Endothelial cell of umbilical vein (primary cell): ENCODE results near the gene MAP2K1. TPM values are rescaled to one million over a fixed set of nuclear protein-coding genes. Genes with fewer than 3 reads are reported as not detected.

Source experiments
- BruUV-seq: library from RNA; stranded (reverse); fragments of 400-500 nt; replicated peaks from 2 replicates; lab custom pipeline; 2021; lab: Mats Ljungman, UMichigan
- CTCF ChIA-PET: fragments of 300-600, 350-600 bp; sonication (Branson Sonifier 250); formaldehyde crosslinking; loops from one replicate; lab custom pipeline; 2021; ENCODE audit warnings: antibody characterized with exemption, inconsistent platforms; lab: Charles Lee
- POLR2A ChIA-PET: fragments of 300-600, 350-600 bp; sonication (Branson Sonifier 250); formaldehyde crosslinking; loops from one replicate; lab custom pipeline; 2021; ENCODE audit warnings: antibody characterized with exemption, inconsistent platforms; lab: Charles Lee
- DNase-seq: peaks from one replicate; pipeline ENCODE4 v3.0.0-alpha.2; 2011; ENCODE audit warnings: low read depth, low spot score
- FAIRE-seq: peaks from 2 replicates; lab custom pipeline; 2011; peaks lifted over from hg19 to GRCh38; lab: Jason Lieb, UNC
- H2AFZ ChIP-seq: 2 replicates; pipeline ENCODE4 v1.6.0; 2012; ENCODE audit warnings: low read depth, low read length, control low read depth, inconsistent platforms
- H3K27ac ChIP-seq: 2 replicates; pipeline ENCODE4 v1.5.1; 2011; ENCODE audit warnings: low read depth, mild to moderate bottlenecking, control low read depth, low read length, moderate library complexity; ENCODE audit not compliant: insufficient read depth
- H3K27me3 ChIP-seq, 2 experiments: 2 replicates each; pipeline versions ENCODE4 v1.6.0 to v1.6.1; 2011; ENCODE audit warnings: low read length in 2 of 2, mixed read lengths in 1 of 2; ENCODE audit not compliant: control insufficient read depth in 2 of 2, insufficient read depth in 2 of 2
- H3K36me3 ChIP-seq, 2 experiments: 2 replicates in 1 of 2; 3 replicates in 1 of 2; pipeline ENCODE4 v1.5.1; 2011; ENCODE audit warnings: low read length in 2 of 2, mild to moderate bottlenecking in 1 of 2, moderate library complexity in 1 of 2; ENCODE audit not compliant: control insufficient read depth in 2 of 2, insufficient read depth in 2 of 2; ENCODE audit errors: extremely low read depth in 1 of 2
- H3K4me1 ChIP-seq: 3 replicates; pipeline ENCODE4 v1.5.1; 2011; ENCODE audit warnings: mild to moderate bottlenecking, low read length; ENCODE audit not compliant: control insufficient read depth, insufficient read depth; ENCODE audit errors: extremely low read depth
- H3K4me2 ChIP-seq: 2 replicates; pipeline ENCODE4 v1.6.1; 2011; ENCODE audit warnings: low read length, control low read depth, mixed read lengths; ENCODE audit not compliant: insufficient read depth
- H3K4me3 ChIP-seq, 3 experiments: fragments of 200-600 bp in 1 of 3; sonication (generic), shearing (Covaris generic) in 1 of 3; replicated peaks in 1 of 3; 2 replicates each; pipeline ENCODE4 v1.5.1; 2011 to 2016; ENCODE audit warnings: control low read depth in 3 of 3, low read length in 3 of 3, mild to moderate bottlenecking in 2 of 3, inconsistent platforms in 1 of 3, low read depth in 1 of 3, moderate library complexity in 1 of 3; ENCODE audit not compliant: insufficient read depth in 1 of 3
- H3K79me2 ChIP-seq: 2 replicates; pipeline ENCODE4 v1.6.0; 2012; ENCODE audit warnings: low read length, inconsistent platforms; ENCODE audit not compliant: control insufficient read depth, insufficient read depth
- H3K9ac ChIP-seq: replicated peaks from 2 replicates; pipeline ENCODE3; 2011; ENCODE audit warnings: low read length, control low read depth; ENCODE audit not compliant: insufficient read depth; ENCODE audit errors: extremely low read depth
- H3K9me1 ChIP-seq: replicated peaks from 3 replicates; pipeline ENCODE4 v1.6.0; 2011; ENCODE audit warnings: mild to moderate bottlenecking, low read length; ENCODE audit not compliant: control insufficient read depth, insufficient read depth; ENCODE audit errors: extremely low read depth
- H3K9me3 ChIP-seq: replicated peaks from 2 replicates; pipeline ENCODE4 v1.5.1; 2012; ENCODE audit warnings: low read length, inconsistent platforms; ENCODE audit not compliant: control insufficient read depth, insufficient read depth
- H4K20me1 ChIP-seq: replicated peaks from 2 replicates; pipeline ENCODE3; 2011; ENCODE audit warnings: mild to moderate bottlenecking, low read length; ENCODE audit not compliant: control insufficient read depth, insufficient read depth; ENCODE audit errors: extremely low read depth
- CTCF ChIP-seq, 2 donors: IDR thresholded peaks; 1 replicate in 1 of 2; 2 replicates in 1 of 2; pipeline ENCODE4 v1.5.1; 2011; ENCODE audit warnings: low read length in 2 of 2, mild to moderate bottlenecking in 2 of 2, moderate library complexity in 2 of 2, control low read depth in 1 of 2, inconsistent platforms in 1 of 2, low read depth in 1 of 2; ENCODE audit not compliant: insufficient read depth in 1 of 2; ENCODE audit errors: extremely low read depth in 1 of 2
- EZH2 ChIP-seq: IDR thresholded peaks from 2 replicates; pipeline ENCODE4 v1.6.1; 2012; ENCODE audit warnings: borderline replicate concordance, low read depth, mild to moderate bottlenecking, moderate library complexity, low read length, inconsistent platforms; ENCODE audit not compliant: severe bottlenecking
- FOS ChIP-seq: IDR thresholded peaks from 2 replicates; pipeline ENCODE4 v1.6.1; 2011; ENCODE audit warnings: mild to moderate bottlenecking, low read length, moderate library complexity, borderline replicate concordance; ENCODE audit not compliant: insufficient read depth
- GATA2 ChIP-seq: IDR thresholded peaks from 2 replicates; pipeline ENCODE4 v1.7.0; 2011; ENCODE audit warnings: low read depth, mild to moderate bottlenecking, moderate library complexity, mixed read lengths, low read length; ENCODE audit not compliant: insufficient read length, insufficient read depth
- MYC ChIP-seq: IDR thresholded peaks from one replicate; pipeline ENCODE4 v1.6.1; 2011; ENCODE audit warnings: mild to moderate bottlenecking, low read depth, low read length
- POLR2A ChIP-seq: IDR thresholded peaks from 2 replicates; pipeline ENCODE4 v1.6.1; 2012; ENCODE audit warnings: low read depth, mild to moderate bottlenecking, control low read depth, low read length
- POLR2AphosphoS5 ChIP-seq: IDR thresholded peaks from 2 replicates; pipeline ENCODE4 v1.6.1; 2012; ENCODE audit warnings: low read depth, mild to moderate bottlenecking, control low read depth, low read length, moderate library complexity; ENCODE audit not compliant: insufficient read depth
- dilution Hi-C: fragments of 300-500 bp; cut with MboI; formaldehyde crosslinking; loops from one replicate; pipeline ENCODE4 v1.15.0; 2019; ENCODE audit warnings: low sequenced_read_pairs; ENCODE audit not compliant: extremely low pct_ligation_motif_present
- intact Hi-C: fragments of 100-400 bp; cut with micrococcal nuclease; formaldehyde crosslinking; loops from one replicate; pipeline ENCODE4 v1.10.0; 2022
- polyA plus RNA-seq, 4 experiments: library from polyadenylated mRNA; depleted of rRNA in 3 of 4; stranded (reverse) in 3 of 4; unstranded in 1 of 4; fragments of >200 nt; gene quantifications; 2 replicates each; pipeline versions ENCODE4 v1.2.1 to v1.2.3, GENCODE V29; 2011 to 2012; ENCODE audit warnings: missing spikeins in 1 of 4
- total RNA-seq: library from RNA; stranded (reverse); gene quantifications from 2 replicates; pipeline ENCODE4 v1.2.3, GENCODE V29; 2021
- TF ChIP-seq, protein P1 (sequence below): IDR thresholded peaks from 2 replicates; pipeline ENCODE4 v1.6.1; 2011; ENCODE audit not compliant: insufficient read depth, insufficient read length

The MAP2K1 gene
- total and polyA plus RNA-seq, 2 donors (not counting 3 experiments of a cell fraction or from before 2014, with no cell fraction given) = 30.9 to 45.1 TPM

DNA sequence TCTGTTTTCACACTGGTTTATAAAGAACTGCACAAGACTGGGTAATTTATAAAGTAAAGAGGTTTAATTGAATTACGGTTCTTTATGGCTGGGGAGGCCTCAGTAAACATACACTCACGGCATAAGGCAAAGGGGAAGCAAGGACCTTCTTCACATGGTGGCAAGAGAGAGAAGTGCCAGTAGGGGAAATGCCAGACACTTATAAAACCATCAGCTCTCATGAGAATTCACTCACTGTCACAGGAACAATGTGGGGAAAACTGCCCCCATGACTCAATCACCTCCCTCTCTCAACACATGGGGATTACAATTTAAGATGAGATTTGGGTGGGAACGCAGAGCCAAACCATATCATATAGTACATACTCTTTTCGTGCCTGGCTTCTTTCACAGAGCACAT, 42.4 kb downstream of the MAP2K1 start:
- no peaks in the 10 kb centered on the region for H3K36me3 ChIP-seq
- FAIRE-seq (no peak), DNase-seq (no peak)
- no peak overlapping the region for H3K4me2 ChIP-seq
- H2AFZ ChIP-seq = no peak overlapping the region
- H3K27me3 ChIP-seq = no peaks in the 10 kb centered on the region
- POLR2A ChIA-PET = no interaction called here
- dilution Hi-C loops = no loop called here
- intact Hi-C loops = no loop called here
- BruUV-seq = no TSS peak
- H3K4me3 ChIP-seq = no peak overlapping the region
- peaks cover 3% of the 10 kb centered on the region for H4K20me1 ChIP-seq
- CTCF ChIA-PET = interaction anchor here (0.7 kb wide), 1 partner anchor 41 kb away, joined by 3 read pairs; no protein-coding TSS in a partner anchor
- H3K9me3 ChIP-seq = no peaks in the 10 kb centered on the region
- no peaks in the 10 kb centered on the region for H3K4me1 ChIP-seq
- H3K9me1 ChIP-seq = no peaks in the 10 kb centered on the region
- no peak for TF ChIP-seq EZH2
- no peak for TF ChIP-seq FOS
- TF ChIP-seq POLR2AphosphoS5 = no peak
- H3K27ac ChIP-seq = no peak overlapping the region
- H3K9ac ChIP-seq = no peak overlapping the region
- H3K79me2 ChIP-seq = peaks cover 89% of the 10 kb centered on the region

- Histone ChIP-seq H3K27me3 (no peaks in the 10 kb centered on the region), H4K20me1 (peaks cover 3% of the 10 kb centered on the region), H2AFZ (no peak overlapping the region), H3K79me2 (peaks cover 85% of the 10 kb centered on the region), H3K4me3 (no peak overlapping the region), H3K4me2 (no peak overlapping the region), H3K36me3 (no peaks in the 10 kb centered on the region), H3K9me3 (no peaks in the 10 kb centered on the region), H3K9me1 (no peaks in the 10 kb centered on the region), H3K27ac (no peak overlapping the region), H3K4me1 (no peaks in the 10 kb centered on the region), H3K9ac (no peak overlapping the region)
- TF ChIP-seq FOS = no peak
- no peak for TF ChIP-seq MYC
- no peak for TF ChIP-seq GATA2
- TF ChIP-seq POLR2AphosphoS5 = no peak
- no peak for TF ChIP-seq CTCF (IDR thresholded peaks at IDR 0.05; ENCODE audit: extremely low read depth in 1 of 2, insufficient read depth in 1 of 2, low read depth in 1 of 2, low read length in 2 of 2)
- TF ChIP-seq, protein P1, sequence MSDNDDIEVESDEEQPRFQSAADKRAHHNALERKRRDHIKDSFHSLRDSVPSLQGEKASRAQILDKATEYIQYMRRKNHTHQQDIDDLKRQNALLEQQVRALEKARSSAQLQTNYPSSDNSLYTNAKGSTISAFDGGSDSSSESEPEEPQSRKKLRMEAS = no peak
- no peak for TF ChIP-seq POLR2A
- FAIRE-seq = no peak
- dilution Hi-C loops = no loop called here
- no TSS peak for BruUV-seq
- CTCF ChIA-PET = no interaction called here
- no peak for DNase-seq
- POLR2A ChIA-PET = no interaction called here
- intact Hi-C loops = no loop called here
Observed at GRCh38 chr15:66429546-66429945, 42.8 kb downstream of the MAP2K1 start.
